ENCODE results near the gene CCR6. TPM values are rescaled to one million over a fixed set of nuclear protein-coding genes. Genes with fewer than 3 reads are reported as not detected.
A peak's percentile ranks its signal among the peaks of the same experiment; 100 is the strongest.

The CCR6 gene
- total and polyA plus RNA-seq, 2 donors = 2.1 to 2.7 TPM

- H3K36me3 ChIP-seq (ENCODE audit: control insufficient read depth in 2 of 2, insufficient read depth in 2 of 2, low read length in 1 of 2) = no peaks in the 10 kb centered on the region
- H3K9me3 ChIP-seq (ENCODE audit: control insufficient read depth in 2 of 2, insufficient read depth in 1 of 2, low read length in 1 of 2) = no peaks in the 10 kb centered on the region
- H3K27me3 ChIP-seq (ENCODE audit: control insufficient read depth in 2 of 2, insufficient read depth in 1 of 2, low read length in 1 of 2) = peaks cover 0 to 10% of the 10 kb centered on the region in 2 donors
- no peak overlapping the region for H3K27ac ChIP-seq (ENCODE audit: low read depth in 1 of 2, low read length in 1 of 2)
- H3K4me3 ChIP-seq (ENCODE audit: low read length in 2 of 2) = no peak overlapping the region
- no peak for DNase-seq (ENCODE audit: low read depth in 6 of 9, low spot score in 9 of 9)
- H3K4me1 ChIP-seq (ENCODE audit: control insufficient read depth in 2 of 2, insufficient read depth in 2 of 2, low read length in 2 of 2) = no peaks in the 10 kb centered on the region
- 90% methylated on average over 7 of the region's 7 CpGs for WGBS
Observed at GRCh38 chr6:167151648-167152047, 28.8 kb downstream of the CCR6 start.

- Histone ChIP-seq H3K9me3 (ENCODE audit: control insufficient read depth in 2 of 2, insufficient read depth in 1 of 2, low read length in 1 of 2) (no peaks in the 10 kb centered on the region), H3K4me3 (ENCODE audit: low read length in 2 of 2) (no peak overlapping the region), H3K27ac (ENCODE audit: low read depth in 1 of 2, low read length in 1 of 2) (no peak overlapping the region), H3K4me1 (ENCODE audit: control insufficient read depth in 2 of 2, insufficient read depth in 2 of 2, low read length in 2 of 2) (no peaks in the 10 kb centered on the region), H3K27me3 (ENCODE audit: control insufficient read depth in 2 of 2, insufficient read depth in 1 of 2, low read length in 1 of 2) (peaks cover 0 to 2% of the 10 kb centered on the region in 2 donors), H3K36me3 (ENCODE audit: control insufficient read depth in 2 of 2, insufficient read depth in 2 of 2, low read length in 1 of 2) (no peaks in the 10 kb centered on the region)
- WGBS = 95% methylated on average over 9 of the region's 9 CpGs
- no peak for DNase-seq (ENCODE audit: low read depth in 6 of 9, low spot score in 9 of 9)
Observed at GRCh38 chr6:167152862-167153261, 30.0 kb downstream of the CCR6 start.

- 57% methylated on average over 13 of the region's 13 CpGs for WGBS
Observed at GRCh38 chr6:167153521-167153959, 30.6 kb downstream of the CCR6 start.

GRCh38 chr6:167154291-167154690, 31.4 kb downstream of the CCR6 start:
- Histone ChIP-seq H3K4me3 (ENCODE audit: low read length in 2 of 2) (no peak overlapping the region), H3K36me3 (ENCODE audit: control insufficient read depth in 2 of 2, insufficient read depth in 2 of 2, low read length in 1 of 2) (no peaks in the 10 kb centered on the region), H3K9me3 (ENCODE audit: control insufficient read depth in 2 of 2, insufficient read depth in 1 of 2, low read length in 1 of 2) (no peaks in the 10 kb centered on the region), H3K27me3 (ENCODE audit: control insufficient read depth in 2 of 2, insufficient read depth in 1 of 2, low read length in 1 of 2) (peaks cover 0 to 2% of the 10 kb centered on the region in 2 donors), H3K4me1 (ENCODE audit: control insufficient read depth in 2 of 2, insufficient read depth in 2 of 2, low read length in 2 of 2) (no peaks in the 10 kb centered on the region), H3K27ac (ENCODE audit: low read depth in 1 of 2, low read length in 1 of 2) (no peak overlapping the region)
- WGBS = 87% methylated on average over 9 of the region's 9 CpGs
- no peak for DNase-seq (ENCODE audit: low read depth in 6 of 9, low spot score in 9 of 9)

More at GRCh38 chr6:167153521-167153959, 30.6 kb downstream of the CCR6 start:
- Histone ChIP-seq H3K9me3 (ENCODE audit: control insufficient read depth in 2 of 2, insufficient read depth in 1 of 2, low read length in 1 of 2) (no peaks in the 10 kb centered on the region), H3K36me3 (ENCODE audit: control insufficient read depth in 2 of 2, insufficient read depth in 2 of 2, low read length in 1 of 2) (no peaks in the 10 kb centered on the region), H3K27ac (ENCODE audit: low read depth in 1 of 2, low read length in 1 of 2) (peak overlapping the region in 1 of 2 donors; percentile 1), H3K27me3 (ENCODE audit: control insufficient read depth in 2 of 2, insufficient read depth in 1 of 2, low read length in 1 of 2) (peaks cover 0 to 2% of the 10 kb centered on the region in 2 donors), H3K4me3 (ENCODE audit: low read length in 2 of 2) (no peak overlapping the region), H3K4me1 (ENCODE audit: control insufficient read depth in 2 of 2, insufficient read depth in 2 of 2, low read length in 2 of 2) (no peaks in the 10 kb centered on the region)
- no peak for DNase-seq (ENCODE audit: low read depth in 6 of 9, low spot score in 9 of 9)

GRCh38 chr6:167154895-167155294, 32.0 kb downstream of the CCR6 start:
- no peaks in the 10 kb centered on the region for H3K36me3 ChIP-seq (ENCODE audit: control insufficient read depth in 2 of 2, insufficient read depth in 2 of 2, low read length in 1 of 2)
- 88% methylated on average over 2 of the region's 2 CpGs for WGBS
- no peaks in the 10 kb centered on the region for H3K4me1 ChIP-seq (ENCODE audit: control insufficient read depth in 2 of 2, insufficient read depth in 2 of 2, low read length in 2 of 2)
- no peak overlapping the region for H3K4me3 ChIP-seq (ENCODE audit: low read length in 2 of 2)
- H3K9me3 ChIP-seq (ENCODE audit: control insufficient read depth in 2 of 2, insufficient read depth in 1 of 2, low read length in 1 of 2) = no peaks in the 10 kb centered on the region
- H3K27ac ChIP-seq (ENCODE audit: low read depth in 1 of 2, low read length in 1 of 2) = no peak overlapping the region
- no peak for DNase-seq (ENCODE audit: low read depth in 6 of 9, low spot score in 9 of 9)
- peaks cover 0 to 2% of the 10 kb centered on the region in 2 donors for H3K27me3 ChIP-seq (ENCODE audit: control insufficient read depth in 2 of 2, insufficient read depth in 1 of 2, low read length in 1 of 2)

GRCh38 chr6:167157414-167157813, 34.5 kb downstream of the CCR6 start:
- Histone ChIP-seq H3K9me3 (ENCODE audit: control insufficient read depth in 2 of 2, insufficient read depth in 1 of 2, low read length in 1 of 2) (no peaks in the 10 kb centered on the region), H3K27ac (ENCODE audit: low read depth in 1 of 2, low read length in 1 of 2) (no peak overlapping the region), H3K4me3 (ENCODE audit: low read length in 2 of 2) (no peak overlapping the region), H3K4me1 (ENCODE audit: control insufficient read depth in 2 of 2, insufficient read depth in 2 of 2, low read length in 2 of 2) (no peaks in the 10 kb centered on the region), H3K27me3 (ENCODE audit: control insufficient read depth in 2 of 2, insufficient read depth in 1 of 2, low read length in 1 of 2) (peaks cover 0 to 2% of the 10 kb centered on the region in 2 donors), H3K36me3 (ENCODE audit: control insufficient read depth in 2 of 2, insufficient read depth in 2 of 2, low read length in 1 of 2) (no peaks in the 10 kb centered on the region)
- WGBS = 97% methylated on average over 19 of the region's 19 CpGs
- no peak for DNase-seq (ENCODE audit: low read depth in 6 of 9, low spot score in 9 of 9)

- Histone ChIP-seq H3K4me3 (ENCODE audit: low read length in 2 of 2) (no peak within 1 kb of the TSS), H3K27ac (ENCODE audit: low read depth in 1 of 2, low read length in 1 of 2) (peak within 1 kb of the TSS in 1 of 2 donors; percentile 5), H3K4me1 (ENCODE audit: control insufficient read depth in 2 of 2, insufficient read depth in 2 of 2, low read length in 2 of 2) (no peaks in the 10 kb centered on the region), H3K27me3 (ENCODE audit: control insufficient read depth in 2 of 2, insufficient read depth in 1 of 2, low read length in 1 of 2) (peaks cover 0 to 2% of the 10 kb centered on the region in 2 donors), H3K9me3 (ENCODE audit: control insufficient read depth in 2 of 2, insufficient read depth in 1 of 2, low read length in 1 of 2) (no peaks in the 10 kb centered on the region), H3K36me3 (ENCODE audit: control insufficient read depth in 2 of 2, insufficient read depth in 2 of 2, low read length in 1 of 2) (no peaks in the 10 kb centered on the region)
- no peak for DNase-seq (ENCODE audit: low read depth in 6 of 9, low spot score in 9 of 9)
- 60% methylated on average over 4 of the region's 4 CpGs for WGBS
Observed at GRCh38 chr6:167157863-167158262, 35.0 kb downstream of the CCR6 start, which contains the start of gene GPR31. GPR31 (minus strand) TSS chr6:167157980; CDS start chr6:167157831, 149 bp downstream.

GRCh38 chr6:167161851-167162467, 39.1 kb downstream of the CCR6 start:
- H3K27me3 ChIP-seq (ENCODE audit: control insufficient read depth in 2 of 2, insufficient read depth in 1 of 2, low read length in 1 of 2) = peaks cover 0 to 2% of the 10 kb centered on the region in 2 donors
- H3K4me1 ChIP-seq (ENCODE audit: control insufficient read depth in 2 of 2, insufficient read depth in 2 of 2, low read length in 2 of 2) = no peaks in the 10 kb centered on the region
- DNase-seq (ENCODE audit: low read depth in 6 of 9, low spot score in 9 of 9) = no peak
- no peak overlapping the region for H3K4me3 ChIP-seq (ENCODE audit: low read length in 2 of 2)
- H3K9me3 ChIP-seq (ENCODE audit: control insufficient read depth in 2 of 2, insufficient read depth in 1 of 2, low read length in 1 of 2) = no peaks in the 10 kb centered on the region
- no peaks in the 10 kb centered on the region for H3K36me3 ChIP-seq (ENCODE audit: control insufficient read depth in 2 of 2, insufficient read depth in 2 of 2, low read length in 1 of 2)
- WGBS = 97% methylated on average over 5 of the region's 5 CpGs
- H3K27ac ChIP-seq (ENCODE audit: low read depth in 1 of 2, low read length in 1 of 2) = no peak overlapping the region

GRCh38 chr6:167162591-167162990, 39.7 kb downstream of the CCR6 start:
- Histone ChIP-seq H3K27me3 (ENCODE audit: control insufficient read depth in 2 of 2, insufficient read depth in 1 of 2, low read length in 1 of 2) (peaks cover 0 to 2% of the 10 kb centered on the region in 2 donors), H3K4me1 (ENCODE audit: control insufficient read depth in 2 of 2, insufficient read depth in 2 of 2, low read length in 2 of 2) (no peaks in the 10 kb centered on the region), H3K4me3 (ENCODE audit: low read length in 2 of 2) (no peak overlapping the region), H3K9me3 (ENCODE audit: control insufficient read depth in 2 of 2, insufficient read depth in 1 of 2, low read length in 1 of 2) (no peaks in the 10 kb centered on the region), H3K27ac (ENCODE audit: low read depth in 1 of 2, low read length in 1 of 2) (no peak overlapping the region), H3K36me3 (ENCODE audit: control insufficient read depth in 2 of 2, insufficient read depth in 2 of 2, low read length in 1 of 2) (no peaks in the 10 kb centered on the region)
- DNase-seq (ENCODE audit: low read depth in 6 of 9, low spot score in 9 of 9) = no peak
- 96% methylated on average over 12 of the region's 12 CpGs for WGBS
